ENCODE data around the gene PAX3. TPM values are rescaled to one million over a fixed set of nuclear protein-coding genes. Genes with fewer than 3 reads are reported as not detected.

The PAX3 gene
- total RNA-seq, 3 donors from 2014 or later (not counting 1 experiment from before 2014, with no cell fraction given): not detected

- ATAC-seq: no peak
- intact Hi-C loops (cut with micrococcal nuclease): no loop called here
Observed at GRCh38 chr2:222309766-222310165, 11.0 kb upstream of the PAX3 start.

GRCh38 chr2:222309361-222309760, 10.6 kb upstream of the PAX3 start:
- DNase-seq (no peak), ATAC-seq (no peak)
- peaks cover 74% of the 10 kb centered on the region for H3K27me3 ChIP-seq (ENCODE audit: control insufficient read depth, insufficient read depth, low read length)
- no peak overlapping the region for H3K4me3 Mint-ChIP-seq
- H3K4me3 ChIP-seq (ENCODE audit: low read length): no peak overlapping the region
- TF ChIP-seq CTCF (IDR thresholded peaks at IDR 0.05): no peak
- WGBS (ENCODE audit: insufficient coverage): 6% methylated on average over 1 of the region's 1 CpG
- no peak overlapping the region for H3K27ac ChIP-seq (ENCODE audit: low read length)
- peaks cover 2 to 4% of the 10 kb centered on the region in 2 donors for H3K9me3 Mint-ChIP-seq
- H3K36me3 ChIP-seq (ENCODE audit: control insufficient read depth, insufficient read depth, low read length): no peaks in the 10 kb centered on the region
- peaks cover 17 to 20% of the 10 kb centered on the region in 2 donors for H3K4me1 Mint-ChIP-seq
- H3K9me3 ChIP-seq (ENCODE audit: control insufficient read depth, insufficient read depth, low read length): no peaks in the 10 kb centered on the region
- peaks cover 75 to 97% of the 10 kb centered on the region in 2 donors for H3K27me3 Mint-ChIP-seq (ENCODE audit: low read depth in 2 of 2)
- peaks cover 16% of the 10 kb centered on the region for H3K36me3 Mint-ChIP-seq
- H3K27ac Mint-ChIP-seq: no peak overlapping the region
- intact Hi-C loops (cut with micrococcal nuclease): no loop called here
- peaks cover 16% of the 10 kb centered on the region for H3K4me1 ChIP-seq (ENCODE audit: control insufficient read depth, insufficient read depth, low read length)

More at GRCh38 chr2:222309766-222310165, 11.0 kb upstream of the PAX3 start:
- peaks cover 15 to 19% of the 10 kb centered on the region in 2 donors for H3K4me1 Mint-ChIP-seq
- no peaks in the 10 kb centered on the region for H3K36me3 ChIP-seq (ENCODE audit: control insufficient read depth, insufficient read depth, low read length)
- peaks cover 17% of the 10 kb centered on the region for H3K36me3 Mint-ChIP-seq
- peaks cover 78% of the 10 kb centered on the region for H3K27me3 ChIP-seq (ENCODE audit: control insufficient read depth, insufficient read depth, low read length)
- no peak for DNase-seq
- no peak overlapping the region for H3K4me3 Mint-ChIP-seq
- H3K9me3 ChIP-seq (ENCODE audit: control insufficient read depth, insufficient read depth, low read length): no peaks in the 10 kb centered on the region
- peaks cover 16% of the 10 kb centered on the region for H3K4me1 ChIP-seq (ENCODE audit: control insufficient read depth, insufficient read depth, low read length)
- WGBS (ENCODE audit: insufficient coverage): 29% methylated on average over 2 of the region's 2 CpGs
- no peak overlapping the region for H3K4me3 ChIP-seq (ENCODE audit: low read length)
- no peak overlapping the region for H3K27ac ChIP-seq (ENCODE audit: low read length)
- H3K9me3 Mint-ChIP-seq: peaks cover 2 to 4% of the 10 kb centered on the region in 2 donors
- H3K27me3 Mint-ChIP-seq (ENCODE audit: low read depth in 2 of 2): peaks cover 75 to 97% of the 10 kb centered on the region in 2 donors
- TF ChIP-seq CTCF (IDR thresholded peaks at IDR 0.05): no peak
- H3K27ac Mint-ChIP-seq: no peak overlapping the region

GRCh38 chr2:222307978-222308730, 9.4 kb upstream of the PAX3 start:
- peaks cover 79 to 97% of the 10 kb centered on the region in 2 donors for H3K27me3 Mint-ChIP-seq (ENCODE audit: low read depth in 2 of 2)
- no peak overlapping the region for H3K4me3 Mint-ChIP-seq
- H3K27ac Mint-ChIP-seq: no peak overlapping the region
- TF ChIP-seq CTCF (IDR thresholded peaks at IDR 0.05): no peak
- peaks cover 6% of the 10 kb centered on the region for H3K9me3 ChIP-seq (ENCODE audit: control insufficient read depth, insufficient read depth, low read length)
- peaks cover 3 to 4% of the 10 kb centered on the region in 2 donors for H3K9me3 Mint-ChIP-seq
- no peaks in the 10 kb centered on the region for H3K36me3 ChIP-seq (ENCODE audit: control insufficient read depth, insufficient read depth, low read length)
- H3K4me1 ChIP-seq (ENCODE audit: control insufficient read depth, insufficient read depth, low read length): peaks cover 21% of the 10 kb centered on the region
- 20% methylated on average over 10 of the region's 11 CpGs for WGBS (ENCODE audit: insufficient coverage)
- peaks cover 71% of the 10 kb centered on the region for H3K27me3 ChIP-seq (ENCODE audit: control insufficient read depth, insufficient read depth, low read length)
- intact Hi-C loops (cut with micrococcal nuclease): no loop called here
- ATAC-seq (no peak), DNase-seq (no peak)
- H3K4me3 ChIP-seq (ENCODE audit: low read length): no peak overlapping the region
- H3K27ac ChIP-seq (ENCODE audit: low read length): no peak overlapping the region
- H3K36me3 Mint-ChIP-seq: peaks cover 7% of the 10 kb centered on the region
- peaks cover 17 to 20% of the 10 kb centered on the region in 2 donors for H3K4me1 Mint-ChIP-seq
